NB4 (cell line): ENCODE results near the gene ARIH1.

Source experiments
- POLR2A ChIP-seq: IDR thresholded peaks from 2 replicates; pipeline ENCODE4 v1.6.1; 2011; ENCODE audit warnings: mild to moderate bottlenecking; ENCODE audit not compliant: insufficient read length; ENCODE audit errors: extremely low read depth
- TF ChIP-seq, protein P1 (sequence below): IDR thresholded peaks from one replicate; pipeline ENCODE4 v1.5.1; 2012; ENCODE audit warnings: low read depth, low read length

DNA sequence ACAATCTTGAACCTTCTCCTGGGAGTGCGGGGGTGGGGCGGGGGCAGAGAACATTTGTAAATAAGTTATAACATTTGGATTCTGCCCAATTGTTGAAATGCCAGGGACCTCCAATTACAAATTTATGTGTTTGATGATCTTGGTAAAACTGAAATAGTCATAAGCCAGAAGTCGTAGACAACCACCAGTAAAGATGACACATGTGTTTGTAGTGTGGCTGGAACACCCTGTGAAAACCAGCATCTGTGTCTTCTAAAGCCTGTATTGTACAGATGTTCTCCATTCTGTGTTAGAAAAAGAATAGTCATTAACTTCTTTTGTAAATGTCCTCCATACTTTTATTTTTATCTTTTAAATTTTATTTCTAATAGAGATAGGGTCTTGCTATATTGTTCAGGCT lies 61.8 kb downstream of the ARIH1 start:
- TF ChIP-seq, protein P1, sequence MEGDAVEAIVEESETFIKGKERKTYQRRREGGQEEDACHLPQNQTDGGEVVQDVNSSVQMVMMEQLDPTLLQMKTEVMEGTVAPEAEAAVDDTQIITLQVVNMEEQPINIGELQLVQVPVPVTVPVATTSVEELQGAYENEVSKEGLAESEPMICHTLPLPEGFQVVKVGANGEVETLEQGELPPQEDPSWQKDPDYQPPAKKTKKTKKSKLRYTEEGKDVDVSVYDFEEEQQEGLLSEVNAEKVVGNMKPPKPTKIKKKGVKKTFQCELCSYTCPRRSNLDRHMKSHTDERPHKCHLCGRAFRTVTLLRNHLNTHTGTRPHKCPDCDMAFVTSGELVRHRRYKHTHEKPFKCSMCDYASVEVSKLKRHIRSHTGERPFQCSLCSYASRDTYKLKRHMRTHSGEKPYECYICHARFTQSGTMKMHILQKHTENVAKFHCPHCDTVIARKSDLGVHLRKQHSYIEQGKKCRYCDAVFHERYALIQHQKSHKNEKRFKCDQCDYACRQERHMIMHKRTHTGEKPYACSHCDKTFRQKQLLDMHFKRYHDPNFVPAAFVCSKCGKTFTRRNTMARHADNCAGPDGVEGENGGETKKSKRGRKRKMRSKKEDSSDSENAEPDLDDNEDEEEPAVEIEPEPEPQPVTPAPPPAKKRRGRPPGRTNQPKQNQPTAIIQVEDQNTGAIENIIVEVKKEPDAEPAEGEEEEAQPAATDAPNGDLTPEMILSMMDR: no peak
- TF ChIP-seq POLR2A: no peak
